Kidney epithelial cell (primary cell): ENCODE measurements around the gene ACOT11. TPM values are rescaled to one million over a fixed set of nuclear protein-coding genes. Genes with fewer than 3 reads are reported as not detected.

Experiments
- DNase-seq: peaks from one replicate; pipeline ENCODE4 v3.0.0-alpha.2; 2010; ENCODE audit warnings: low read depth
- H3K27me3 ChIP-seq: 2 replicates; pipeline ENCODE4 v1.6.0; 2011; ENCODE audit warnings: low read length; ENCODE audit not compliant: control insufficient read depth, insufficient read depth
- H3K36me3 ChIP-seq: 2 replicates; pipeline ENCODE4 v1.5.1; 2011; ENCODE audit warnings: low read length; ENCODE audit not compliant: control insufficient read depth, insufficient read depth
- H3K4me3 ChIP-seq: 2 replicates; pipeline ENCODE4 v1.5.1; 2011; ENCODE audit warnings: low read depth, mild to moderate bottlenecking, control low read depth, low read length
- total RNA-seq: library from RNA; depleted of rRNA; stranded (reverse); fragments of >200 nt; gene quantifications from 2 replicates; pipeline ENCODE4 v1.2.3, GENCODE V29; 2015
- TF ChIP-seq, protein P1 (sequence below): IDR thresholded peaks from 2 replicates; pipeline ENCODE4 v1.5.1; 2011; ENCODE audit warnings: mild to moderate bottlenecking, moderate library complexity, low read length, control low read depth, inconsistent platforms; ENCODE audit not compliant: insufficient read depth, poor library complexity, severe bottlenecking

Gene ACOT11
- total RNA-seq, 1 donor from 2014 or later: 3.1 TPM

- peaks cover 5% of the 10 kb centered on the region for H3K27me3 ChIP-seq
- no peaks in the 10 kb centered on the region for H3K36me3 ChIP-seq
- no peak overlapping the region for H3K4me3 ChIP-seq
- no peak for DNase-seq
- TF ChIP-seq, protein P1, sequence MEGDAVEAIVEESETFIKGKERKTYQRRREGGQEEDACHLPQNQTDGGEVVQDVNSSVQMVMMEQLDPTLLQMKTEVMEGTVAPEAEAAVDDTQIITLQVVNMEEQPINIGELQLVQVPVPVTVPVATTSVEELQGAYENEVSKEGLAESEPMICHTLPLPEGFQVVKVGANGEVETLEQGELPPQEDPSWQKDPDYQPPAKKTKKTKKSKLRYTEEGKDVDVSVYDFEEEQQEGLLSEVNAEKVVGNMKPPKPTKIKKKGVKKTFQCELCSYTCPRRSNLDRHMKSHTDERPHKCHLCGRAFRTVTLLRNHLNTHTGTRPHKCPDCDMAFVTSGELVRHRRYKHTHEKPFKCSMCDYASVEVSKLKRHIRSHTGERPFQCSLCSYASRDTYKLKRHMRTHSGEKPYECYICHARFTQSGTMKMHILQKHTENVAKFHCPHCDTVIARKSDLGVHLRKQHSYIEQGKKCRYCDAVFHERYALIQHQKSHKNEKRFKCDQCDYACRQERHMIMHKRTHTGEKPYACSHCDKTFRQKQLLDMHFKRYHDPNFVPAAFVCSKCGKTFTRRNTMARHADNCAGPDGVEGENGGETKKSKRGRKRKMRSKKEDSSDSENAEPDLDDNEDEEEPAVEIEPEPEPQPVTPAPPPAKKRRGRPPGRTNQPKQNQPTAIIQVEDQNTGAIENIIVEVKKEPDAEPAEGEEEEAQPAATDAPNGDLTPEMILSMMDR: no peak
Observed at GRCh38 chr1:54649921-54650320, 101.9 kb downstream of the ACOT11 start.

- H3K4me3 ChIP-seq: no peak overlapping the region
- no peaks in the 10 kb centered on the region for H3K36me3 ChIP-seq
- peaks cover 5% of the 10 kb centered on the region for H3K27me3 ChIP-seq
- TF ChIP-seq, protein P1: no peak
- no peak for DNase-seq
Observed at GRCh38 chr1:54650417-54650816, 102.4 kb downstream of the ACOT11 start.

GRCh38 chr1:54651608-54652007 lies 103.6 kb downstream of the ACOT11 start:
- DNase-seq: no peak
- TF ChIP-seq, protein P1: no peak

GRCh38 chr1:54652168-54652567 lies 104.1 kb downstream of the ACOT11 start:
- no peaks in the 10 kb centered on the region for H3K36me3 ChIP-seq
- no peak for DNase-seq
- no peak overlapping the region for H3K4me3 ChIP-seq
- TF ChIP-seq, protein P1: no peak
- peaks cover 5% of the 10 kb centered on the region for H3K27me3 ChIP-seq

More at GRCh38 chr1:54651608-54652007, 103.6 kb downstream of the ACOT11 start:
- no peak overlapping the region for H3K4me3 ChIP-seq
- peaks cover 5% of the 10 kb centered on the region for H3K27me3 ChIP-seq
- no peaks in the 10 kb centered on the region for H3K36me3 ChIP-seq

DNA sequence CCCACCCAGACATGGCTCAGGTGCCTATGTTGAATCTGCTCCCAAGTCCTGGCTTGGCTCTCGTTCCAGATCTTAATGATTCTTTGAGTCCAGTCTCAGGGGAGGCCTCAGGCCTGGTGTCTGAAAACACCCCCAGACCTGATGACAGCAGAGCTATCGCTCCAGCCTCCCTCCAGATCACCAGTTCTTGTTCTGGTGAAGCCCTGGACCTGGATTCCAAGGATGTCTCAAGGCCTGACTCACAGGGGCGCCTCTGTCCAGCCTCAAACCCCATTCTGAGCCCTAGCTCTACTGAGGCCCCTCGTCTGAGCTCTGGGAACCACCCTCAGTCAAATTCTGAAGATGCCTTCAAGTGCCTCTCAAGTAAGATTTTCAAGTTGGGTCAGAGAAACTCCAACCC lies 105.0 kb downstream of the ACOT11 start:
- DNase-seq: no peak
- TF ChIP-seq, protein P1: no peak
- Histone ChIP-seq H3K36me3 (no peaks in the 10 kb centered on the region), H3K4me3 (no peak overlapping the region), H3K27me3 (peaks cover 5% of the 10 kb centered on the region)

- H3K27me3 ChIP-seq: no peaks in the 10 kb centered on the region
- DNase-seq: no peak
- H3K36me3 ChIP-seq: no peaks in the 10 kb centered on the region
- TF ChIP-seq, protein P1: no peak
- no peak overlapping the region for H3K4me3 ChIP-seq
Observed at GRCh38 chr1:54658164-54658913, 110.3 kb downstream of the ACOT11 start.
